CD4-positive, alpha-beta T cell treated with Interleukin-6 for 4 hours (primary cell): ENCODE measurements around the gene ATP2B3.

Experiments
- DNase-seq: peaks from one replicate; pipeline ENCODE4 v3.0.0-alpha.2; 2020; ENCODE audit warnings: mixed read lengths

The ATP2B3 gene

GRCh38 chrX:153539171-153539978, 21.9 kb downstream of the ATP2B3 start:
- peak; percentile 67 for DNase-seq

- DNase-seq = no peak
These were observed 22.5 kb downstream of the ATP2B3 start for GRCh38 chrX:153539979-153540358.

GRCh38 chrX:153544727-153545126, 27.3 kb downstream of the ATP2B3 start:
- no peak for DNase-seq

GRCh38 chrX:153546386-153546785, 28.9 kb downstream of the ATP2B3 start:
- no peak for DNase-seq

GRCh38 chrX:153547195-153547594, 29.8 kb downstream of the ATP2B3 start:
- DNase-seq = no peak

GRCh38 chrX:153549231-153549630, 31.8 kb downstream of the ATP2B3 start:
- no peak for DNase-seq

DNA sequence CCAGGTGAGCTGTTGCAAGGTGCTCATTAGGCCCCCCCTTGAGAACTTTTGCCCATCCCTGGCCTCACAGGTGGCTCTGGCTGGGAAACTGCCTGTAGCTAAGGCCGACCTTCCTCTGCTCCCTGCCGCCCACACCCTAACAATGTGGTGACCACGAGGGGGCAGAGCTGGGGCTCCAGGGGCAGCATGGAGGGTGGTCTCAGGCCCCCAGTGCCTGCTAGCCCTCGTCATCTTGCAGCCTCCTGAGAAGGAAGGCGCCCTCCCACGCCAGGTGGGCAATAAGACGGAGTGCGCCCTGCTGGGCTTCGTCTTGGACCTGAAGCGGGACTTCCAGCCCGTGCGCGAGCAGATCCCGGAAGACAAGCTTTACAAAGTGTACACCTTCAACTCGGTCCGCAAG, 32.4 kb downstream of the ATP2B3 start:
- DNase-seq = no peak

DNA sequence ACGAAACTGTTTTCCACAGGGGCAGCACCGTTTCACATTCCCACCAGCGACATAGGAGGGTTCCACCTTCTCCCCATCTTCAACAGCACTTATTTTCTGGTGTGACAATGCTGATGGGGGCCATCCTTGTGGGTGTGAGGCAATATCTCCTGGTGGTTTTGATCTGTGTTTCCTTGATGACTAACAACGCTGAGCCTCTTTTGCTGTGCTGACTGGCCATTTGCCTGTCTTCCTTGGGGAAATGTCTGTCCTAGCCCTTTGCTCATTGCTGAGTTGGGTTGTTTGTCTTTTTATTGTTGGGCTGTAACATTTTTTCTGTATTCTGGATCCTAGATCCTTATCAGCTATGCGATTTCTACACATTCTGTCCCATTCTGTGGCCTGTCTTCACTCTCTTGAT, 33.7 kb downstream of the ATP2B3 start:
- DNase-seq = no peak

DNA sequence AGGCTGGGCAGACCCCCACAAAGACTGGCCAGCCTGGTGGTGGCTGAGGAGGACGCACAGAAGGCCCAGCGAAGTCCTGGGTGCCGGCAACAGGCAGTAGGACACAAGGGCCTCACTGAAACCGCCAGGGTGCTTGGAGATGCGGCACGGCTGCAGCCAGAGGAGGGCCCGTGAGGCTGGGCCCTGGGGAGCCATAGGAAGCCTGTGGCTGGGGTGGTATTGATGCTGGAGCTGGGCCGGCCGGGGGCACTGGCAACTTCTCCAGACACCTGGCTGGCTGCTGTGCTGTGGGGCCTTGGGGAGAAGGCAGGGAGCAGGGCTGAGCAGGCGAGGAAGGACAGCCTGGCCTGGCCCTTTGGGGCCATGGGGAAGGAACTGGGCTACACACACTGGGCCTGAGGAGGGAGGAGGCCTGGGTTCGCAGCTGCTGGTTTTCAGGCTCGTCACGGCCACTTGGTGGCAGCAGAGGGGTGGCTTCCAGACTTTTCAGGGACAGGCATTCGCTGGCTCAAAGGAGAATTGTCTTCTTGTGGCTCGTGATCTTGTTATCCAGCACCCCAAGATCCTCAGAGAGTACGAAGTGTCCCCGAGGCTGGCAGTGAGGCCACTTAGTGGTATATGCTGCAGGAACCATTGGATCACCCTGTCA, 37.2 kb downstream of the ATP2B3 start:
- peak; percentile 73 for DNase-seq

DNA sequence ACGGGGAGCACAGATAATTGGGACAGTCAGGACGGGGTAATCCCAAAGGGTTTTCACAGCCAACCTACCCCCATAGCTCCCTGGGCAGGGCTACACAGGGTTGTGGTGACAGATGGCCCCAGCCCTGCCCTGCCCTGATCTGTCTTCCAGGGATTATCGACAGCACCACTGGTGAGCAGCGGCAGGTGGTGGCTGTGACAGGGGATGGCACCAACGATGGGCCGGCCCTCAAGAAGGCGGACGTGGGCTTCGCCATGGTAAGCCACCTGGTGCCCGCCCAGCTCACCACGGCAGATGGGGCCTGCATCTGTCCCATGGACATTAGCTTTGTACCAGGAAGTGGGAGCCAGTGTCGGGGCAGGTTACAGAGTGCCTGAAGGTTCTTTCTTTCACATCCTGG, 39.3 kb downstream of the ATP2B3 start:
- DNase-seq = no peak

- no peak for DNase-seq
These were observed 40.3 kb downstream of the ATP2B3 start for GRCh38 chrX:153557618-153558355.

GRCh38 chrX:153560000-153560399, 42.6 kb downstream of the ATP2B3 start:
- no peak for DNase-seq

DNA sequence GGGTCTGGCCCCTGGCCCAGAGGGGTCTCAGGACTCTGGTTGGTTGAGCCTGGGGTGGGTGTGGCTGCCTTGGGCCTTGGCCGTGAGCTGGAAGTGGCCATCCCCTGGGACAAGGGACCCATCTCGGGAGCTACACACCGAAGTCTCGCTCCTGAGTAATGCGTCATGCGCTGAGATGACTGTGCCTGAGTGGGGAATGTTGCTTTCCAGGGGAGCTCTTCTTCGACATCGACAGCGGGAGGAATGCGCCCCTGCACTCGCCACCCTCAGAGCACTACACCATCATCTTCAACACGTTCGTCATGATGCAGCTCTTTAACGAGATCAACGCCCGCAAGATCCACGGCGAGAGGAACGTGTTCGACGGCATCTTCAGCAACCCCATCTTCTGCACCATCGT, 43.0 kb downstream of the ATP2B3 start:
- DNase-seq = no peak

DNA sequence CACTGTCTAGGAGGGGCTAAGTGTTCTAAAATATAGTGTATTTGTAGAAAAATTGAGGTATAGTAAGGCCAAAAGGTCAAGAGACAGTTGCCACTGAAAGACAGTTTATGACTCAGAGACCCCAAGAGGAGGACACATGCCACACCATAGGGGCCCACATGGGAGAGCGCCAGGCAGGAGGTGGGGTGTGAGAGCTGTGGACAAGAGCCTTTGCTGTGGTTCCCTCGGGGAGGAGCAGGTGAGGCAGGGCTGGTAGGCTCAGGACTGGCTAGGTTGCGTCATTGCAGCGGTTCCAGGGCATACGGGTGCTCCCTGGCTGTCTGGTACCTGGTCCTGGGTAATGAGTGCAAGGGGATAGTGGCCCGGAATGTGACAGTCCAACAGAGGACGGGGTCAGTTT, 43.9 kb downstream of the ATP2B3 start:
- no peak for DNase-seq

GRCh38 chrX:153562546-153562945, 45.1 kb downstream of the ATP2B3 start:
- DNase-seq = no peak

DNA sequence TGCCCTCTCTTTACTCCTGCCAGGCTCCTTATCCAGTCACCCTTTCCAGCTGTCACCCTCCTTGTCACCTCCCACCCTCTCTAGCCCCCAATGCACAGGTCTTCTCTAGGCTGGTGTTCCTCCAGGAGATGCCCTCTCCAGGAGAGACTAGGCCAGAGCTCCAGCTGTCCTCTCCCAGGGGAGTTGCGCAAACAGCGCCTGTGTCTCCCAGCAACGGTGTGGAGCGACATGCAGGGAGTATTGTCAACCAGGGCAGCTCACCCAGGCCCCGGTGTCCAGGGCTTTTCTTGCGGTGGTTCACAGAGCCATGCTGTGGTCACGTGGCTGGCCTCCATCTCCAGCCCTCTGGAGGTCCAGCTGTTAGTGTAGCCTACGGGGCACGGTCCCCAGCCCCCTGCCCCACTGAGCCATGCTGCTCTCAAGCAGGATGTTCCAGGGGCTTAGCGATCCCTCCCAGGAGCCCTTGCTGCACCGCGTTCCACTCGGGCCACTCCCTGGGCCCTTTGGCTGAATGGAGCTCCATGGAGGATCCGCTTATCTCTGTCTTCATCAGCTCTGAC, 46.7 kb downstream of the ATP2B3 start:
- no peak for DNase-seq

DNA sequence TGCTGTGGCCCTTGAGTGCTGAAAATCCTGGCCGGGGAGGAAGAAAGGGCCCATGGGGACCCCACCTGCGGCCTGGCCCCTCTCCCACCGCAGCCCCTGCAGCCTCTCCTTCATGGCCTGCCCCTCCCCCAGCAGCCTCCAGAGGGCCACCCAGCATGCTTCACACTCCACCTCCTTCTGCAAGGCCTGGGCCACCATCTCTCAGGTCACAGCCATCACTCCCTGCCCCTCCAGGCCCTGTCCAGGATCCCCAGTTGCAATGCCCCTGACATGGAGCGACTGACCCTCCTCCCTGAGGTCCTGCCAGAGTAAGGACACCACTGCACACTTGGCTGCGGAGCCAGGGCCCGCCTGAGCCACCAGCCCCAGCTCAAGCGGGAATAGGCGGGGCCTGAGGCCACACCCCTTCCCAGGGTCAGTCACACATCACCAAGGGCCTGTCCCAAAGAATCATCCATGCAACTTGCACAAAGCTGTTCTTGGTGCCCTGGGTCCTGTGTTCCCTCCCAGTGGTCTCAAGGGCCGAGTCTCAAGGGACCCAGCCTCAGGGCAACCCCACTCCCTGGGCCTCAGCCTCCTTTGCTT, 48.6 kb downstream of the ATP2B3 start:
- no peak for DNase-seq

DNA sequence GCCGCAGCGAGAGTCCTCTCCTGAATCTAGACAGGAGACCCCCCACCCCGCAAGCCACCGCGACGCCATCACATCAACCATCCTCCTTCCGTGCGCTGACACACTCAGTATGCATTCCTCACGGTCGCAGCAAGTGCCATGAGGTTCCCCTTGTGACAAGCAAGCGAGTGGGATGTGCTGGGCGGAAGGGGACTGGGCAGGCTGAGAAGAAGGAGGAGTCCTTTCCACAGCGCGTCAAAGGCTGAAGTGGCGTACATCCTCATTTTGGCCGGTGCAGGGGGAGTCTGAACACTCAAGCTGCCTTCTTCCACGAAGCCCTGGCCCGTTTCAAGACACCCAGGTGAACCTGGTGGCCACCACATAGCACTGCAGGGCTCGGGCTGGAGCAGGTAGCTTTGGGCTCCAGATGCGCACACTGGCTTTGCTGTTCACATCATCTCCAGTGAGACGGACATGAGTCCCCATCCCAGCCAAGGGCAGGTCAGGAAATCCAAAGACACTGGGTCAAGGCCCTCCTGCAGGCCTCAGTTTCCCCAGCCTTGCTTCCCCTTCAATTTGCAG, 51.1 kb downstream of the ATP2B3 start:
- DNase-seq = no peak

DNA sequence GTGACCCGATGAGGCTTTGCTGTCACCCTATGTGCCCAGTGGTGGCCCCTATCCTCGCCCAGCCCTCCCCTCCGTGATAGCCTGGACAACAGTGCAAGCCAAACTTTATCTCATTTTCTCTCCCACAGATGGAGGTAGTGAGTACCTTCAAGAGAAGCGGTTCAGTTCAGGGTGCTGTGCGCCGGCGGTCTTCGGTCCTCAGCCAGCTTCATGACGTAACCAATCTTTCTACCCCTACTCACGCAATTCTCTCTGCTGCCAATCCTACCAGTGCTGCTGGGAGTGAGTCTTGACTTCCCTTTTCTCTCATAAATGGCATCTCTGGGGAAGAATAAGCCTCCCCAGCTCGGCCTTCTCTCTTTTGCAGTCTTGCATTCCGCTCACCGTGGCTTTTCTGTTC, 52.0 kb downstream of the ATP2B3 start:
- no peak for DNase-seq

DNA sequence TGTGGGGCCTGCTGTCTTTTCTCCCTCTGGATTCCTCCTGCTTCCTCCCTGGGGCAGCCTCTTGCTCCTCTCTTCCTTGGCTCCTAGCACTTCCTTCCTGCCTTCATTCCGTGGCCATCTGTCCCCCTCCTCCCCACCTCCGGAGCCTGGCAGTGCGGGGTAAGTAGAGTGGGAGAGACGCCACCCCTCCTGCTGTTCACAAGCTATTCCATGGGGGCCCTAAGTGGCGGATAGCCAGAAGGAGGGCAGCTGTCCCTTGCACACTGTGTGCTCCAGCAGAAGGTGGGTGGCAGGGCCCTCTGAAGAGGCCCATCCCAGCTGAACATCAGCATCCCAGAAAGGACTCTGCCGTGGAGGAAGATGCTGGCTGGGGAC, 54.1 kb downstream of the ATP2B3 start:
- DNase-seq = no peak

DNA sequence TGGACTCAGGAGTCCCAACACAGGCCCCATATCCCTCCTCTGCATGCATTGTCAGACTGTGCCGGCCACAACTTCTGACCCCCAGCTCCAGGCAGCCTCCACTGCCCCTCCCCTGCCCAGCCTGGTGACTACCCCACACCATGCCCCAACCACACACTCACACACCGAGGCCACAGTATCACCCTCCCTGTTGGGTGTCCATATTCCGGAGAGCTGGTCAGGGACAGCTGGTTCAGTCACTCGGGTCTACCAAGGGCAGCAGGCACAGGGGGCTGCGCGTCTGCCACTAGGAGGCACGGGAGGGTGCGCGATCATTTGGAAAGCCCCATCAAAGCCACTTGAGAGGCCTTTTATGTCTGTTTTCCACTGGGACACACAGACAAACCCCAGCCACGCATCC, 55.2 kb downstream of the ATP2B3 start:
- DNase-seq = no peak

DNA sequence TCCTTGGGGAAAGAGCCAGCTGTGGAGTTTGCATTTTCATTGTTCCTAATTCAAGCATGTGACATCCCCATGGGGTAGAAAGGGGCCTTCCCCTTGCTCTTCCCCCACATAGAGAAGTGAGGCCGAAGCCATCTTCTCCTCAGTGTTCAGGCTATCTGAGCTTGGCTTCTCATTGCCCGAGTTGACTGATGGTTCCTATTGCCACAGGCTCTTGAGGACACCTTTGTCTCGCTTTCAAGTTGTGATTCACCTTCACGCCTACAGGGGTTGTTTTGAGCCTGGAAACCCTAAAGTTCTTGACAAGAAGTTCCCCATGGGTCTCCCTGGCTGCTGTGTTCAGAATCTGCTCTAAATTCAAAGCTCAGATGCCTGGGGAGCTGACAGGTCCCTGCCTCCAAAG, 56.5 kb downstream of the ATP2B3 start:
- DNase-seq = no peak
